GM18520 (cell line): ENCODE results near the gene SDS.

Source experiments
- ATAC-seq: cut with Tn5 transposase; IDR thresholded peaks from one replicate; pipeline ENCODE4 v1.9.1; 2021; ENCODE audit not compliant: unreplicated experiment

The SDS gene

GRCh38 chr12:113425960-113426453, 22.3 kb upstream of the SDS start:
- no peak for ATAC-seq

DNA sequence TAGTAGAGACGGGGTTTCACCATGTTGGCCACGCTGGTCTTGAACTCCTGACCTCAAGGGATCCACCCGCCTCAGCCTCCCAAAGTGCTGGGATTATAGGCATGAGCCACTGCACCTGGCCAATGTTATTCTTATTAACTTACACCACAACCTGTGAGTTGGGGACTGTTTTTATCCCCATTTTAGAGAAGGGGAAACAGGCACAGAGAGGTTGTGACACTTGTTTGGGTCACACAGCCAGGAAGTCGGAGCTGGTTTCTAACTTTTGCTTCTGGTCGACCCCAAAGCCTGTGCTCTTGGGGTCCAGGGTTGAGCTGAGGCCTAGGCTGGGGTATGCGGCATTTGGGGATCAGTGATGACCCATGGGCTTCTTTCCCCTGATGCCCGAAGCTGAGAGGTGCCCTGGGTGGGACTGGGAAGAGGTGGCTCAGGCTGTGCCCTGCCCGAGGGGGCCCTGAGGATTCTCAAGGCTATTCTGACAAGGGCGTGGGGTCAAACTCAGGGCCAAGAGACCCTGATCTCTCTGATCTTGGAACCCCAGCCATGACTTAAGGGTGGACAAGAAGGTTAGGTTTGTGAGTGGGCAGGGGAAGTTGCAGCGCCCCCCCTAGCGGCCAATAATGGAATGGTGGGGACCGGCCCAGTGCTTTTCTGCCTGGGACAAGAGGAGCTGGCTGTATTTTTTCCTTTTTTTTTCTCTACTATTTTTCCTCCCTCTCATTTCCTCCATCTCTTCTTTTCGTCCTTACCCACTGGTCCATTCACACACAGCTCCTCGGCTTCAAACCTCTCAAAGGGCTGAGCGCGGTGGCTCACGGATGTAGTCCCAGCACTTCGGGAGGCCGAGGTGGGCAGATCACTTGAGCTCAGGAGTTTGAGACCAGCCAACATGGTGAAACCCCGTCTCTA, 21.5 kb upstream of the SDS start:
- ATAC-seq: no peak

DNA sequence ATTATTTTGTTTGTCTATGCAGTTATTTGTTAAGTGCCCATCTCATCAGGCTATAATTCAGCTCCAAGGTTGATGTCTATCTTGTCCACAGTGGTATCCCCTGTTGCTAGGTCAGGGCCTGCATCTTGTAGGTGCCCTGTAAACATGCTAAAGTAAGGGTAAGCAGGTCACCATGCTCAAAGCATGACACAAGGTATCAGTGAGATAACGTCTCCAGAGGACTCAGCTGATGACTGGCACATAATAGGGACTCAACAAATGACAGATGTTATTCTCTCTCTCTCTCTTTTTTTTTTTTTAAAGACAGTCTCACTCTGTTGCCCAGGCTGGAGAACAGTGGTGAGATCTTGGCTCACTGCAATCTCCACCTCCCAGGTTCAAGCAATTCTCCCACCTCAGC, 20.8 kb upstream of the SDS start:
- no peak for ATAC-seq

DNA sequence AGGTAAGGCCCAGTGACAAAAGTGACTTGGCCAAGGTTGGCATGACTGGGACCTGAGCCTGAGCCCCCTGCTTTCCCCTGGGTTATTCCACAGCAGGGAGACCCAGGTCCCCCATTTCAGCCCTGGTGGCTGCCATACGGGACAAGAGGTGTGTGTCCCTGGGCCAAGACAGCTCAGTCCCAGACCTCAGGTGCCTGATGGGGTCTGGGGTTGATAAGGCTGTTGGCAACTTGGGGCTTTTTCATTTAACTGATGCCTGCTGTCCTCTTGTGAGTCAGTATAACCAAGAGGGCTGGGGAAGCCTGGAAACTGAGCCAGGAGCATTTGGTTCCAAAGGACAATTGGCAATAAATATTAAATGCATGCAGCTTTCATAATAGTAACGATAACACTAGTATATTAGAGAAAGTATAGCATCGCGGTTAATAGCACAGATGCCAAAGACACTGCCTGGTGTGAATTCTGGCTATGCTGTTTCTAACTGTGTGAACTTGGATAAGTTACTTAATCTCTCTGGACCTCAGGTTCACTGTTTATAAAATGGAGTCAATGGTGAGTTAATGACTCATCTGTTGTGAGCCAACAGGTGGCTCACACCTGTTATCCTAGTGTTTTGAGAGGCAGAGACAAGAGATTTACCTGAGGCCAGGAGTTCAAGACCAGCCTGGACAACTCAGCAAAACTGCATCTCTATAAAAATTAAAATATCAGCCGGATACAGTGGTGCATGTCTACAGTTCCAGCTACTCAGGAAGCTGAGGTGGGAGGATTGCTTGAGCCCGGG, 19.4 kb upstream of the SDS start:
- ATAC-seq: no peak

DNA sequence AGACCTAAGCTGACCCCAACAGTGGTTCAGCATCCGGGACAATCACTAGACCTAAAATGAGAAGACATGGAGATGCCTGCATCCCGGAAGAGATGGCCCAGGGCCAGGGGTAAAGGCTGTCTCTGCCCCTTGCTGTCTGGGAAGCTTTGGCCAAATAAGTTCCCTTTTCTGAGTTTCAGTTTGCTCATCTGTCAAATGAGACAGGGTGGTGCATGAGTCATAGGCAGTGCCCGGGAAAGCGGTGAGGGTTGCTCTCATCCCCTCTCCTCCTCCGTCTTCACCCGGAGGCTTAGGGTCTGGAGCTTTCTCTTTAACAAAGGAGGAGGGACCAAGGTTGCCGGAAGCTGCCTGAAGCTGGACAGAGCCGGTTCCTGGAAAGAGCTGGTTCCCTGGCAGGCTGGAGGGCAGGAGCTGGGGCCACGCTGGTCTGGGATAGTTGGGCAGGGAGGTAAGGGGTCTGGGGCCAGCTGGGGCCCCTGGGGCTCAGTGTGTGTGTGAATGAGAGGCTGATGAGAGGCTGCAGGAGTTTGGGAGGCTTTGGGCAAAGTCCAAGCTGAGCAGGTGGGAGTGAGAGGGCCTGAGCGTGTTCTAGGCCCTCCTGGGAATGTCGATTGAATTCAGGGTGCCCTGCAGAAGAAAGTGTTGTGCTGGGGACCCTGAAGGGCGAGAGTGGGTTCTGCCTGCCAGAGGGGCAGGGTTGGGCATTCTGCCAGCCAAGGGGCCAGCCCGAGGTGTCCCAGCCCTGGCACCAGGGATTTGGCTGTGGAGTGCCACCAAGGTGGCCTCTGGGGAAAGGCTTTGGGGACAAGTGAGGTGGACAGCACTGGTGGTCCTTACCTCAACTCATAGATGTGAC, 18.6 kb upstream of the SDS start, which contains the start of gene SDSL:
TSS of gene SDSL (plus strand) at position 351 of the 856 bp plus-strand sequence. CDS start 5,603 bp downstream, outside the sequence.
- ATAC-seq: peak; percentile 88

DNA sequence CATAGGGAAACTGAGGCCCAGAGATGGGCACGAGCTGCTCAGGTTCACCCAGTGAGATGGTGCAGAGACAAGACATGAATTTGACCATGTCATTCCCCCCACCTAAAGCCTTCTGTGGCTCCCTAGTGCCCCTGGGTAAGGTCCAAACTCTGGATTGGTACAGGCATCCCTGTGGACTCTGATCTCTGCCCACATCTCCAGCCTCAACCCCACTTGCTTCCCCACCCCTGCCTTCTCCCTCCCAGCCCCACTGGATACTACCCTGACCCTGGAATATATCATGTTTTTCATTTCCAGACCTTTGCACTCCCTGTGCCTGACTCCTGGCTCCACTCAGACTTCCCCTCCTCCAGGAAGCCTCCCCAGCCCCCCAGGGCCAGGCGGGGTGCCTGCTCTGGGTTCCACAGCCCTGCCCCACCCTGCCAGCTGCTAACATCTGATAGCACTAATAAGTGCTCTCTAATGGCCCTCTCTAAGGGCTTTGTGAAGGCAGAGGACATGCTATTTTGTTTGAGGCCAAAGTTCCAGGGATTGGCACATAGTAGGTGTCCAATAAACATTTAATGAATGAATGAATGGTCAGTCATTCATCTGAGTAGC, 17.4 kb upstream of the SDS start:
- no peak for ATAC-seq

DNA sequence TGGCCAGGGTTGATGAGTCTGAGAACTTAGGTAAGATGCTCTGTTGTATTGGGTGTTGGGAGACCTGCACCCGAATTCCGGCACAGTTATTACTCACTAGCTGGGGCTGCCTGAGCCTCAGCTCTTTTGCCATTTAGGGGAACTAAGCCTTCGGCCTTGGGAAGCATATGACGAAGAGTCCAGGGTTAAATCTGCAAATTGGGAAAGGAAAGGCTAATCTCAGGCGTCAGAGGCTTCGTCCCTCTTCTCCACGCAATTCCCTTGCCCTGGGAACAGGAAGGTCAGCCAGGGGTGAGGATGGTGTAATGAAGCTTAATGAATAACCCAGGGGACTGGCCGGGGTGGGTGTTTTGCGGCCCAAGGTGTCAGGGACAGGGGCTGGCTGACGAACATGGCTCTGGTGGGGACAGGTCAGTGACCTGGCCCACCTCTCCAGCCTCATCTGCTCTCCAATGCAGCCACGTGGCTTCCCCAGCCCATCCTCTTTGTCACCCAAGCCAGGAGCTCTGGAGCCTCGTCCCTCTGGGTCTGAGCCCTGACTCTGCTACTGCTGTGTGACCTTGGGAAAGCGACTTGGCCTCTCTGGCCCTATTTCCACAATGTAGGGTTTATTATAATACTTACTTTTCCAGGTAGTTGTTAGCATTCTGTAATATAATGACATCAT, 14.7 kb upstream of the SDS start:
- ATAC-seq: no peak

DNA sequence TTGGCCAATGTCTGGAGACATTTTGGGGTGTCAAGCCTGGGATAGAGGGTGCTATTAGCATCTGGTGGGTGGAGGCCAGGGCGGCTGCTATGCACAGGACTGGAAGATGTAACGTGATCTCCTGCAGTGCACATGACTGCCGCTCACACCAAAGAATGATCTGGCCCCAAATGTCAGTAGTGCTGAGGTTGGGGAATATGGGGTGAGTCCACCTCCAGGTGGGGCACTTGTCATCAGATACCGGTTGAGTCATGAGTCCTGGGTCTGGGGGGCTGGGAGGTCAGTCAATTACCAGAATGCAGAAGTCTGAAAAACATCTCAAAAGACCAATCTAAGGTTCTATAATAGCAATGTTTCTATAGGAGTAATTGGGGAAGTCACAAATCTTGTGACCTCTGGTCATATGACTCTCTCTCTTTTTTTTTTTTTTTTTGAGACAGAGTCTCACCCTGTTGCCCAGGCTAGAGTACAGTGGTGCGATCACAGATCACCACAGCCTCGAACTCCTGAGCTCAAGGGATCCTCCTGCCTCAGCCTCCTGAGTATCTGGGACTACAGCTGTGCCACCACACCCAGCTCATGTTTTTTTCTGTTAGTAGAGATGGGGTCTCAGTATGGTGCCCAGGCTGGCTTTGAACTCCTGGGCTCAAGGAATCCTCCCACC, 12.5 kb upstream of the SDS start:
- no peak for ATAC-seq

DNA sequence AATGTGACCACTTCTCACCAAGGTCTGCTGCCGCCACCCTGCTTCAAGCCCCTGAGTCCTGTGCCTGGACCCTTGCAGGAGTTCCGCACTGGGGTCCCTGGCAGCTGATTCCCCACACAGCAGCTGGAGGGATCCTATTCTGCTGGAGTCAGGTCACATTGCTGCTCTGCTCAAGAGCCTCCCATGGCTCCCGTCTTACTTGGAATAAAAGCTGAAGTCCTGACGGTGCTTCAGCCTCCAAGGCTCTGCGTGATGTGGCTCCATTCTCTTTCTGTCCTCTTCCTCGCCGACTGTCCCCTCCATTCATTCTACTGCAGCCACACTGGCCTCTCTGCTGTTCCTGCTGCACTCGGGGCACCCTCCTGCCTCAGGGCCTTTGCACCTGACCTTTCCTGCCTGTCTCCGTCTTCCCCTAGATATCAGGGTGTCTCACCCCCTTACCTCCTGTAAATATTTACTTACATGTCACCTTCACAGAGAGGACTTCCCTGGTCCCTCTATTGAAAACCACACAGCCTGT, 10.9 kb upstream of the SDS start:
- ATAC-seq: no peak

DNA sequence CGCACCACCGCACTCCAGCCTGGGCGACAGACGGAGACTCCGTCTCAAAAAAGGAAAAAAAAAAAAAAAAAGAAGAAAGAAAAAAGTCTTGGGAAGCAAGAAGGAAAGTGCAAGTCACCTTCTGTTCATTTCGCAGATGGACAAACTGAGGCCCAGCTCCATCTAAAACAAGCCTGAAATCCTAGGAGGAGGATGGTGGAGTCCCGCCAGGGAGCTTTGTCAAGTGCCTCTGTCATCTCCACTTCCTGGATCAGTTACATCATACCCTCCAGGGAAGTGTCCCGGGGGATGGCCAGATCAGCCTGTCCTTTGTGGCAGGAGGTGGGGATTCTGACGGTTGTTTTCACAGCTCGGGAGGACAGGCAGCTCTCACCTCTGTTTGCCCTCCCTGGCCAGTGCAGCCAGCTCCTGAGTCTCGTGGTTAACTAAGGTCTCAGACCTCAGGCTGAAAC, 9.8 kb upstream of the SDS start:
- ATAC-seq: no peak

DNA sequence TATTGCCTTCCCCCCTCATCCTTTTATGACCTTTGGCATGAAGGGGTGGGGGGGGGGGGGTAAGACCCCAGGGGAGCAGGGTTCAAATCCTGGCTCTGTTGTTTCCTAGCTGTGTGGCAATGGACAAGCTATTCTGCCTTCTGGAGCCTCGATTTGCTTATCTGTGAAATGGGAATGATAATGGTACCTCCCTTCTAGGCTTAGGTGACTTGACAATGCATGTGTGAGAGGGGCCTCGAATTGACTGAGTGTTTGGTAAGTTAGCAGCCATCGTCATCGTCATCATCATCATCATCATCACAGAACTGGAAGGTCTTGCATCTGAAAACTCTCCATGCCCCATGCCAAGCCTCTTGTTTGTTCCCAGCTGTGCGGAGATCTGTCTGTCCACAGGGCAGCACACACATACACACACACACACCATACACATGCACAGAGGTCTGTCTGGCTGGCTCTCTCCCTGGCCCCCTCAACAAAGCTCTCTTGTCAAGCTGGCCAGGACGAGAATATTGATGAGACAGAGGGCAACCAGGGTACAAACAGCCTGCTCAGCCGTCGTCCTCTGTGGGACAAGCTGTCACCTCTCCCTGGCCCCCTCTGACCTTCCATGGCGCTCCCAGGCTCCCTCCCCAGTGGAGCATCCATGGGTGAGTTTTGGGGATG, 5.9 kb upstream of the SDS start:
- no peak for ATAC-seq

DNA sequence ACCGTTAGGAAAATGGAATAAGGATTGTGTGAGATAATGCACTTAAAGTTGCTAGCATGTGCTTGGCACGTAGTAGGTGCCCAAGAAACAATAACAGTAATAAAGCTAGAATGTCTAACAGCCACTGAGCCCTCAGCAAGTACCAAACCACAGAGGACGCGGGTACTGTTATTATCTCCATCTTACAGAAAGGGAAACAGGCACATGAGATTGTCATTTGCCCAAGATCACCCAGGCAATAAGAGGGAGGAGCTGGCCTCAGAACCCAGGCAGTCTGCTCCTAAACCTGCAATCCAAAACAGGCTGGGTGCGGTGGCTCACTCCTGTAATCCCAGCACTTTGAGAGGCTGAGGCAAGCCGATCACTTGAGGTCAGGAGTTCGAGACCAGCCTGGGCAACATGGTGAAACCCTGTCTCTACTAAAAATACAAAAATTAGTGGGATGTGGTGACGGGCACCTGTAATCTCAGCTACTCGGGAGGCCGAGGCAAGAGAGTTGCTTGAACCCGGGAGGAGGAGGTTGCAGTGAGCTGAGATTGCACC, 5.1 kb upstream of the SDS start:
- ATAC-seq: no peak

GRCh38 chr12:113407931-113408600, 4.4 kb upstream of the SDS start:
- no peak for ATAC-seq

- no peak for ATAC-seq
Observed at GRCh38 chr12:113405694-113406093, 2.0 kb upstream of the SDS start.

DNA sequence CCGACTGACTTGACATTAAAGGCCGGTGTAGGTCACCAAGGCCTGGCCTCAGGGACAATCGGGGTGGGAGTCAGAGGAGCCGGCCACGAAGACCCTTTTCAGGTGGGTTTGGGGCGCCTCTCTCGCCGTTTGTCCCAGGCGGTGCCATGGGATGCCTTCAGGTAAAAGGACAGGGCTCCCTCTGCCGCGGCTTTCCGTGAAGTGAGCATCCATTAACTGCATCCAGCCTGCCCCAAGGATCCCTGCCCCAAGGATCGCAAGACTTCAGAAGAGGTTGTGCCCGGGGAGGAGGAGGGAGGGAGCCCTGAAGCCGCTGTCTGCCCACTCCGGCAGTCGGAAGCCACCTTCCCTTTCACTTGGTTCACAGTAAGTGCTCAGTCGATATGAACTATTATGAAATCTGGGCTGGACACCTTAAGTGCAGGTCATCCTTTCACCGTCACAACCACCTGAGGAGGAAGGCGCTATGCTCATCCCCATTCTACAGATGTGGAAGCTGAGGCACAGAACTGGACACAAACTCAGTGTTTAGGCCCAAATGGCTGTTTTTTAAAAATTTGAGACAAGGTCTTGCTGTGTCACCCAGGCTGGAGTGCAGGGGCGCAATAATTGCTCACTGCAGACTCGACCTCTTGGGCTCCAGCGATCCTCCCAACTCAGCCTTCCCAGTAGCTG, 964 bp downstream of the SDS start:
- no peak for ATAC-seq

DNA sequence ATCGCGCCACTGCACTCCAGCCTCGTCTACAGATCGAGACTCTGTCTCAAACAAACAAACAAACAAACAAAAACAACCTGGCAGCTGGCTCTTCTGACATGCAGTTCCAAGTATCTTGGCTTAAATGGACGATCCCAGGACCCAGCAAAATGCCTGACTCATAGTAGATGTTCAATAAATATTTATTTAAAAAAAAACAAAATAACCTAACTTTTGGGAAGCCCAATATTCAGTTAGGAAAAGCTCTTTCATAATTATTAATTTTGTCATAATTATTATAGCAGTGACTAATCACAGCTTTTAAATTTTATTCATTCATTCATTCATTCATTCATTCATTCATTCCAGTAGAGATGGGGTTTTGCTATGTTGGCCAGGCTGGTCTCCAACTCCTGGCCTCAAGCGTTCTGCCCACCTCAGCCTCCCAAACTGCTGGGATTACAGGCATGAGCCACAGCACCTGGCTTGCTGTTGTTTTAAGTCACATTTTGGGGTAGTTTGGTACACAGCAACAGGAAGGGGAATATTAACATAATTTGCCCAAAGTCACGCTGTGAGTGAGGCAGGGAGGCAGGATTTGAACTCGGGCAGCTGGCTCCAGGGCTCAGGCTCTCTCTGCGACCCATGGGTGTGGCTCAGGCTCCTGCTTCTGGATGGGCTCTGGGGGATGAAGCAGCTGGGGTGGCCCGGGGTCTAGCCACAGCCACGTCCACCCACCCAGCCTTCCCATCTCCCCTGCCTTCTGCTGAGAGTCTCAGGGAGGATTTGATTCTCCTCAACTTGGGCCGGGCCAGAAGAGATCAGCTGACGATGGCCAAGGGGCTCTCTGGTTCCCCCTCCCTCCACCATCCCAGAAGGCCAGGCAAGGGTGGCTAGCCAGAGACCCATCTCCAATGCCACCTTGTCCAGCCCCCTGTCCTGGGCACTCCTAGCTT, 2.4 kb downstream of the SDS start:
- no peak for ATAC-seq
